Measurements from ENCODE around the gene GRIA4.

Gene GRIA4

GRCh38 chr11:105802390-105802789 is 192.5 kb downstream of the GRIA4 start:
- Histone ChIP-seq H3K27me3 (ENCODE audit: control insufficient read depth, insufficient read depth, low read length, poor library complexity, severe bottlenecking) (no peaks in the 10 kb centered on the region), H3K27ac (ENCODE audit: insufficient read depth, low read depth, low read length, poor library complexity, severe bottlenecking) (no peak overlapping the region), H3K36me3 (ENCODE audit: control insufficient read depth, insufficient read depth, low read length) (no peaks in the 10 kb centered on the region), H3K4me3 (ENCODE audit: insufficient read depth, low read depth, low read length) (no peak overlapping the region), H3K4me1 (ENCODE audit: control insufficient read depth, insufficient read depth, low read length) (no peaks in the 10 kb centered on the region), H3K9me3 (ENCODE audit: control insufficient read depth, low read length) (no peaks in the 10 kb centered on the region)

- no peaks in the 10 kb centered on the region for H3K27me3 ChIP-seq (ENCODE audit: control insufficient read depth, insufficient read depth, low read length, poor library complexity, severe bottlenecking)
- no peaks in the 10 kb centered on the region for H3K36me3 ChIP-seq (ENCODE audit: control insufficient read depth, insufficient read depth, low read length)
- H3K4me1 ChIP-seq (ENCODE audit: control insufficient read depth, insufficient read depth, low read length): no peaks in the 10 kb centered on the region
- H3K27ac ChIP-seq (ENCODE audit: insufficient read depth, low read depth, low read length, poor library complexity, severe bottlenecking): no peak overlapping the region
- H3K9me3 ChIP-seq (ENCODE audit: control insufficient read depth, low read length): no peaks in the 10 kb centered on the region
- H3K4me3 ChIP-seq (ENCODE audit: insufficient read depth, low read depth, low read length): no peak overlapping the region
- 86 to 94% methylated on average over 5 of the region's 5 CpGs for WGBS, 2 experiments
These were observed 201.4 kb downstream of the GRIA4 start for GRCh38 chr11:105811242-105811641.

DNA sequence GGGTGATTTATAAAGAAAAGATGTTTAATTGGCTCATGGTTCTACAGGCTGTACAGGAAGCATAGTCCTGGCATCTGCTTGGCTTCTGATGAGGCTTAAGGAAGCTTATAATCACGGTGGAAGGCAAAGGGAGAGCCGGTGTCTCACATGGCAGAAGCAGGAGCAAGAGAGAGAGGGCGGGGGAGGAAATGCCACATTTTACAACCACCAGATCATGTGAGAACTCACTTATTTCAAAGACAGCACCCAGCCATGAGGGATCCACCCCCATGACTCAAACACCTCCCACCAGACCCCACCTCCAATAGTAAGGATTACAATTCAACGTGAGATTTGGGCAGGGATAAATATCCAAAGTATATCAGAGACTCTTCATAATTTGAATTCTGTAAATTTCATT is 211.5 kb downstream of the GRIA4 start:
- WGBS, 2 experiments: 53 to 58% methylated on average over 3 to 4 of the region's 4 CpGs
- no peaks in the 10 kb centered on the region for H3K4me1 ChIP-seq (ENCODE audit: control insufficient read depth, insufficient read depth, low read length)
- H3K4me3 ChIP-seq (ENCODE audit: insufficient read depth, low read depth, low read length): no peak overlapping the region
- H3K9me3 ChIP-seq (ENCODE audit: control insufficient read depth, low read length): no peaks in the 10 kb centered on the region
- H3K27ac ChIP-seq (ENCODE audit: insufficient read depth, low read depth, low read length, poor library complexity, severe bottlenecking): no peak overlapping the region
- no peaks in the 10 kb centered on the region for H3K36me3 ChIP-seq (ENCODE audit: control insufficient read depth, insufficient read depth, low read length)
- no peaks in the 10 kb centered on the region for H3K27me3 ChIP-seq (ENCODE audit: control insufficient read depth, insufficient read depth, low read length, poor library complexity, severe bottlenecking)

GRCh38 chr11:105821781-105822180 is 211.9 kb downstream of the GRIA4 start:
- H3K4me1 ChIP-seq (ENCODE audit: control insufficient read depth, insufficient read depth, low read length): no peaks in the 10 kb centered on the region
- H3K4me3 ChIP-seq (ENCODE audit: insufficient read depth, low read depth, low read length): no peak overlapping the region
- WGBS, 2 experiments: 52 to 55% methylated on average over 7 to 8 of the region's 8 CpGs
- no peaks in the 10 kb centered on the region for H3K36me3 ChIP-seq (ENCODE audit: control insufficient read depth, insufficient read depth, low read length)
- H3K9me3 ChIP-seq (ENCODE audit: control insufficient read depth, low read length): no peaks in the 10 kb centered on the region
- H3K27me3 ChIP-seq (ENCODE audit: control insufficient read depth, insufficient read depth, low read length, poor library complexity, severe bottlenecking): no peaks in the 10 kb centered on the region
- H3K27ac ChIP-seq (ENCODE audit: insufficient read depth, low read depth, low read length, poor library complexity, severe bottlenecking): no peak overlapping the region

- Histone ChIP-seq H3K27me3 (ENCODE audit: control insufficient read depth, insufficient read depth, low read length, poor library complexity, severe bottlenecking) (no peaks in the 10 kb centered on the region), H3K4me1 (ENCODE audit: control insufficient read depth, insufficient read depth, low read length) (no peaks in the 10 kb centered on the region), H3K4me3 (ENCODE audit: insufficient read depth, low read depth, low read length) (no peak overlapping the region), H3K9me3 (ENCODE audit: control insufficient read depth, low read length) (no peaks in the 10 kb centered on the region), H3K27ac (ENCODE audit: insufficient read depth, low read depth, low read length, poor library complexity, severe bottlenecking) (no peak overlapping the region), H3K36me3 (ENCODE audit: control insufficient read depth, insufficient read depth, low read length) (no peaks in the 10 kb centered on the region)
- 91% methylated on average over 2 of the region's 2 CpGs; no CpG with 5 or more reads in 1 of the 2 experiments for WGBS, 2 experiments
These were observed 213.7 kb downstream of the GRIA4 start for GRCh38 chr11:105823495-105824033.

DNA sequence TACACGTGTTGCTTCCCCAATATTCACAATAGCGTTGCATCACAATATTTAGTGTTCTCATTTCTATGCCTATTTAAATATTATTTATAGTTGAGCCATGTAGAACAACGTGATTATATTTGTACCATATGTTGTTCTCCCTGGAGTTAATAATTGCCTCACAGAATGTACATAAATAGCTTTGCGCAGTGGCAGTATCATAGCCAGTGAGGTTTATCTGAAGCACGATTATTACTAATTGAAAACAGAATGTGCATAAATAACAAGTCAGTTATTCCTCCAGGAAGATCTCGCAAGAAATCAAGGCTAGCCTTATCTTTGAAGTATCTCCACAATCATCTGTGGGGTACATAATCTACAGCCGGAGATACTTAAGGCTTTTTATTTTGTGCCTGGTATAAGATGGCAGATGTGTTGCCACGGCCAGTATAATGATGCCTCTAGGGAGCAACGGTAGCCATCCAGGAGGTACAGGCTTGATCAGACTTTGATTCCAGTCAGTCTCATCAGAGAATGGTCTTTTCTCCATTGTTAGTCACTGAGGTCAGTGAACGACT is 214.7 kb downstream of the GRIA4 start:
- 95 to 98% methylated on average over 8 to 10 of the region's 10 CpGs for WGBS, 2 experiments
- no peak overlapping the region for H3K27ac ChIP-seq (ENCODE audit: insufficient read depth, low read depth, low read length, poor library complexity, severe bottlenecking)

GRCh38 chr11:105825141-105825540 is 215.3 kb downstream of the GRIA4 start:
- H3K9me3 ChIP-seq (ENCODE audit: control insufficient read depth, low read length): no peaks in the 10 kb centered on the region
- no peak overlapping the region for H3K27ac ChIP-seq (ENCODE audit: insufficient read depth, low read depth, low read length, poor library complexity, severe bottlenecking)
- no peaks in the 10 kb centered on the region for H3K27me3 ChIP-seq (ENCODE audit: control insufficient read depth, insufficient read depth, low read length, poor library complexity, severe bottlenecking)
- no peaks in the 10 kb centered on the region for H3K36me3 ChIP-seq (ENCODE audit: control insufficient read depth, insufficient read depth, low read length)
- no peaks in the 10 kb centered on the region for H3K4me1 ChIP-seq (ENCODE audit: control insufficient read depth, insufficient read depth, low read length)
- H3K4me3 ChIP-seq (ENCODE audit: insufficient read depth, low read depth, low read length): no peak overlapping the region
- WGBS, 2 experiments: 90 to 92% methylated on average over 1 of the region's 1 CpG

More for the DNA sequence above, 214.7 kb downstream of the GRIA4 start:
- H3K9me3 ChIP-seq (ENCODE audit: control insufficient read depth, low read length): no peaks in the 10 kb centered on the region
- H3K4me3 ChIP-seq (ENCODE audit: insufficient read depth, low read depth, low read length): no peak overlapping the region
- no peaks in the 10 kb centered on the region for H3K4me1 ChIP-seq (ENCODE audit: control insufficient read depth, insufficient read depth, low read length)
- H3K36me3 ChIP-seq (ENCODE audit: control insufficient read depth, insufficient read depth, low read length): no peaks in the 10 kb centered on the region
- H3K27me3 ChIP-seq (ENCODE audit: control insufficient read depth, insufficient read depth, low read length, poor library complexity, severe bottlenecking): no peaks in the 10 kb centered on the region

- no peaks in the 10 kb centered on the region for H3K27me3 ChIP-seq (ENCODE audit: control insufficient read depth, insufficient read depth, low read length, poor library complexity, severe bottlenecking)
- H3K4me1 ChIP-seq (ENCODE audit: control insufficient read depth, insufficient read depth, low read length): no peaks in the 10 kb centered on the region
- no peaks in the 10 kb centered on the region for H3K9me3 ChIP-seq (ENCODE audit: control insufficient read depth, low read length)
- H3K27ac ChIP-seq (ENCODE audit: insufficient read depth, low read depth, low read length, poor library complexity, severe bottlenecking): no peak overlapping the region
- H3K4me3 ChIP-seq (ENCODE audit: insufficient read depth, low read depth, low read length): no peak overlapping the region
- H3K36me3 ChIP-seq (ENCODE audit: control insufficient read depth, insufficient read depth, low read length): no peaks in the 10 kb centered on the region
- WGBS, 2 experiments: 50 to 80% methylated on average over 1 of the region's 1 CpG
These were observed 218.0 kb downstream of the GRIA4 start for GRCh38 chr11:105827906-105828305.

DNA sequence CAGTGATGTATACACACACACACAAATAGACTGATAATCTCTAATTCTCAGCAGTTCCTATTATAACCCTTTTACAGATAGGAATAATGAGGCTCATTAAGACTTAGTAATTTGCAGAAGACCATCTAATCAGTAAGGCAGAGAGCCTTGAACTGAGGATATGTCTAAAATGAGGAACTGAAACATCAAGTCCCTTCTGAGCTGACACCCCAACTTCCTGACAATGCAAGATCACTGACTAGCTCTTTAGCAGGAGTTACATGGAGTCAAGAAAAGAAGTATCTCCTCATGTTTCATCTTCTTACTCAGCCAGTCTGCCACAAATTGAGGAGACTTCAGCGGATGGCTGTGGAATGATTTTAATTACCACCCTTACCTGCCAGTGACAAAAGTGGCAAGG is 219.2 kb downstream of the GRIA4 start:
- no peaks in the 10 kb centered on the region for H3K9me3 ChIP-seq (ENCODE audit: control insufficient read depth, low read length)
- WGBS, 2 experiments: 90 to 100% methylated on average over 1 of the region's 1 CpG
- H3K27me3 ChIP-seq (ENCODE audit: control insufficient read depth, insufficient read depth, low read length, poor library complexity, severe bottlenecking): no peaks in the 10 kb centered on the region
- H3K36me3 ChIP-seq (ENCODE audit: control insufficient read depth, insufficient read depth, low read length): no peaks in the 10 kb centered on the region
- H3K4me1 ChIP-seq (ENCODE audit: control insufficient read depth, insufficient read depth, low read length): no peaks in the 10 kb centered on the region
- no peak overlapping the region for H3K4me3 ChIP-seq (ENCODE audit: insufficient read depth, low read depth, low read length)
- no peak overlapping the region for H3K27ac ChIP-seq (ENCODE audit: insufficient read depth, low read depth, low read length, poor library complexity, severe bottlenecking)

- Histone ChIP-seq H3K27me3 (ENCODE audit: control insufficient read depth, insufficient read depth, low read length, poor library complexity, severe bottlenecking) (no peaks in the 10 kb centered on the region), H3K4me3 (ENCODE audit: insufficient read depth, low read depth, low read length) (no peak overlapping the region), H3K27ac (ENCODE audit: insufficient read depth, low read depth, low read length, poor library complexity, severe bottlenecking) (no peak overlapping the region), H3K4me1 (ENCODE audit: control insufficient read depth, insufficient read depth, low read length) (no peaks in the 10 kb centered on the region), H3K36me3 (ENCODE audit: control insufficient read depth, insufficient read depth, low read length) (no peaks in the 10 kb centered on the region), H3K9me3 (ENCODE audit: control insufficient read depth, low read length) (no peaks in the 10 kb centered on the region)
- 81 to 88% methylated on average over 1 of the region's 1 CpG for WGBS, 2 experiments
These were observed 224.6 kb downstream of the GRIA4 start for GRCh38 chr11:105834461-105834860.

Data from ectodermal cell (in vitro differentiated cells).